Breast epithelium (tissue), 3 donors: Measurements from ENCODE around the gene CEP89.

Experiments used
- POLR2A ChIP-seq: fragments of 450-650 bp; IDR thresholded peaks from one replicate; pipeline ENCODE4 v1.6.1; 2016; ENCODE audit warnings: antibody characterized with exemption, mild to moderate bottlenecking, moderate library complexity
- TF ChIP-seq, protein P1 (sequence below), 3 donors: fragments of 450-650 bp; IDR thresholded peaks; one replicate each; pipeline ENCODE4 v1.5.1; 2016 to 2017; ENCODE audit warnings: antibody characterized with exemption in 3 of 3, mild to moderate bottlenecking in 3 of 3, moderate library complexity in 3 of 3

DNA sequence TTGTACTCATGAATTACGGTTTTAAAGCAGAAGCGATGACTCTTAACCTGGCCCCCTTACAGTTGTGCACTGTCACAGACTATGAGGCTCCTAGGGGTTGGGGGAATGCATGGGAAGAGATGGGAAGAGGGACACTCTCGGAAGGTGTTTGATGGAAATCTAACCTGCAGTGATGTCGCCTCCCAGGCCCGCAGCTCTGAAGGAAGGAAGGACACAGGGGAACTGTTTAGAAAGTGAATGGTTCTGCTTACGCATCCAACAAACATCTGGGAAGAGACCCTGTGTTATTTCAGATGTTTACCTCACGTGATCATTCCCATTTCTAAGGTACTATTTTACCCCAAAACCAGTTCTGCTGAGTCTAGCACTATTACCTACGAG, 54.2 kb downstream of the CEP89 start:
- TF ChIP-seq POLR2A, result no peak
- TF ChIP-seq, protein P1, sequence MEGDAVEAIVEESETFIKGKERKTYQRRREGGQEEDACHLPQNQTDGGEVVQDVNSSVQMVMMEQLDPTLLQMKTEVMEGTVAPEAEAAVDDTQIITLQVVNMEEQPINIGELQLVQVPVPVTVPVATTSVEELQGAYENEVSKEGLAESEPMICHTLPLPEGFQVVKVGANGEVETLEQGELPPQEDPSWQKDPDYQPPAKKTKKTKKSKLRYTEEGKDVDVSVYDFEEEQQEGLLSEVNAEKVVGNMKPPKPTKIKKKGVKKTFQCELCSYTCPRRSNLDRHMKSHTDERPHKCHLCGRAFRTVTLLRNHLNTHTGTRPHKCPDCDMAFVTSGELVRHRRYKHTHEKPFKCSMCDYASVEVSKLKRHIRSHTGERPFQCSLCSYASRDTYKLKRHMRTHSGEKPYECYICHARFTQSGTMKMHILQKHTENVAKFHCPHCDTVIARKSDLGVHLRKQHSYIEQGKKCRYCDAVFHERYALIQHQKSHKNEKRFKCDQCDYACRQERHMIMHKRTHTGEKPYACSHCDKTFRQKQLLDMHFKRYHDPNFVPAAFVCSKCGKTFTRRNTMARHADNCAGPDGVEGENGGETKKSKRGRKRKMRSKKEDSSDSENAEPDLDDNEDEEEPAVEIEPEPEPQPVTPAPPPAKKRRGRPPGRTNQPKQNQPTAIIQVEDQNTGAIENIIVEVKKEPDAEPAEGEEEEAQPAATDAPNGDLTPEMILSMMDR (IDR thresholded peaks at IDR 0.05), result no peak
